Nephron progenitor cell (in vitro differentiated cells): ENCODE data around the gene ZFHX2.

Experiments
- DNase-seq: peaks from one replicate; pipeline ENCODE4 v3.0.0; 2021
- H3K27ac Mint-ChIP-seq: 2 replicates; pipeline ENCODE4 v1.8.0; 2021; ENCODE audit warnings: mild to moderate bottlenecking, moderate library complexity, mixed read lengths
- H3K27me3 Mint-ChIP-seq: 2 replicates; pipeline ENCODE4 v1.8.0; 2021; ENCODE audit warnings: mild to moderate bottlenecking, low read depth, mixed read lengths; ENCODE audit not compliant: poor library complexity
- H3K36me3 Mint-ChIP-seq: 2 replicates; pipeline ENCODE4 v1.8.0; 2021; ENCODE audit warnings: low read depth, mixed read lengths
- H3K4me1 Mint-ChIP-seq: 2 replicates; pipeline ENCODE4 v1.8.0; 2021; ENCODE audit warnings: mixed read lengths
- H3K4me3 Mint-ChIP-seq: 2 replicates; pipeline ENCODE4 v1.8.0; 2021; ENCODE audit warnings: mild to moderate bottlenecking, moderate library complexity, mixed read lengths
- H3K9me3 Mint-ChIP-seq: 2 replicates; pipeline ENCODE4 v1.8.0; 2021; ENCODE audit warnings: mild to moderate bottlenecking, moderate library complexity, mixed read lengths
- TF ChIP-seq, protein P1 (sequence below): fragments of 200-600 bp; sonication (generic); IDR thresholded peaks from 2 replicates; pipeline ENCODE4 v1.5.0; 2021; ENCODE audit warnings: antibody characterized with exemption

ZFHX2 gene

DNA sequence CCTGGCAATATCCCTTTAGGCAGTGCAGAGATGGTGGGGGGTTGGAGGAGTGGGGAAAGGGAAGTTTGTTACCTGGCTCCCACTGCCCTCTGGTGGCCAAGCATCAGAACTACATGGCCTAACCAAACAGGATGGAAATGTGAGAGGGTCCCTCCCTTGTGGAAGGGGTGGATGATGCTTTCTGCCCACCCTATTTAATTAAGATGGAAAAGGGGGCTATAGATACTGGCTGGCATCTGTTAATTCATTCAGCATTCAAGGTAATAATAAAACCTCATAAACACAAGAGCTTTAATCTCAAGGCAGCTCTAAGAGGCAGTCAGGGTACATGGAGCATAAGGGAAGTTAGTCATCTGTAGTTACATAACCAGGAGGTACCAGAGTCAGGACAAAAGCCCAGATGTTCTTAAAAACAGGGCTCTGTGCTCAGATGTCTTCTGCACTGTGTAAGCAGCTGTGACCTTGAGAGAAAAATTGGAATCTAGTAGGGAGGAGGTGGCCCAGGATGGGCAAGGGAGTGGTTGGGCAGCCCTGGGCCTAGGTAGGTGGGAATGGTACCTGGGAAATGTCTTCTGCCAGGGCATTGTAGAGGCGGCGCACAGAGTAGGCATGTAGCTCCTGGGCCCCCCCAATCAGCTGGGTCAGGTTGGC lies 11.4 kb upstream of the ZFHX2 start:
- H3K27me3 Mint-ChIP-seq, result no peaks in the 10 kb centered on the region
- no peak overlapping the region for H3K27ac Mint-ChIP-seq
- no peak overlapping the region for H3K4me3 Mint-ChIP-seq
- TF ChIP-seq, protein P1, sequence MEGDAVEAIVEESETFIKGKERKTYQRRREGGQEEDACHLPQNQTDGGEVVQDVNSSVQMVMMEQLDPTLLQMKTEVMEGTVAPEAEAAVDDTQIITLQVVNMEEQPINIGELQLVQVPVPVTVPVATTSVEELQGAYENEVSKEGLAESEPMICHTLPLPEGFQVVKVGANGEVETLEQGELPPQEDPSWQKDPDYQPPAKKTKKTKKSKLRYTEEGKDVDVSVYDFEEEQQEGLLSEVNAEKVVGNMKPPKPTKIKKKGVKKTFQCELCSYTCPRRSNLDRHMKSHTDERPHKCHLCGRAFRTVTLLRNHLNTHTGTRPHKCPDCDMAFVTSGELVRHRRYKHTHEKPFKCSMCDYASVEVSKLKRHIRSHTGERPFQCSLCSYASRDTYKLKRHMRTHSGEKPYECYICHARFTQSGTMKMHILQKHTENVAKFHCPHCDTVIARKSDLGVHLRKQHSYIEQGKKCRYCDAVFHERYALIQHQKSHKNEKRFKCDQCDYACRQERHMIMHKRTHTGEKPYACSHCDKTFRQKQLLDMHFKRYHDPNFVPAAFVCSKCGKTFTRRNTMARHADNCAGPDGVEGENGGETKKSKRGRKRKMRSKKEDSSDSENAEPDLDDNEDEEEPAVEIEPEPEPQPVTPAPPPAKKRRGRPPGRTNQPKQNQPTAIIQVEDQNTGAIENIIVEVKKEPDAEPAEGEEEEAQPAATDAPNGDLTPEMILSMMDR, result peak; percentile 95
- peak; percentile 83 for DNase-seq
- H3K4me1 Mint-ChIP-seq, result peaks cover 20% of the 10 kb centered on the region
- H3K9me3 Mint-ChIP-seq, result no peaks in the 10 kb centered on the region
- peaks cover 27% of the 10 kb centered on the region for H3K36me3 Mint-ChIP-seq

- DNase-seq, result no peak
- Mint-ChIP-seq H3K36me3 (peaks cover 27% of the 10 kb centered on the region), H3K27ac (no peak overlapping the region), H3K4me1 (peaks cover 20% of the 10 kb centered on the region), H3K27me3 (no peaks in the 10 kb centered on the region), H3K9me3 (no peaks in the 10 kb centered on the region), H3K4me3 (no peak overlapping the region)
- TF ChIP-seq, protein P1, result no peak
Observed at GRCh38 chr14:23561873-23562821, 10.6 kb upstream of the ZFHX2 start.

- H3K4me3 Mint-ChIP-seq, result no peak overlapping the region
- H3K9me3 Mint-ChIP-seq, result no peaks in the 10 kb centered on the region
- no peak for DNase-seq
- TF ChIP-seq, protein P1, result no peak
- no peak overlapping the region for H3K27ac Mint-ChIP-seq
- peaks cover 20% of the 10 kb centered on the region for H3K4me1 Mint-ChIP-seq
- peaks cover 5% of the 10 kb centered on the region for H3K27me3 Mint-ChIP-seq
- peaks cover 27% of the 10 kb centered on the region for H3K36me3 Mint-ChIP-seq
Observed at GRCh38 chr14:23561259-23561658, 9.7 kb upstream of the ZFHX2 start.

DNA sequence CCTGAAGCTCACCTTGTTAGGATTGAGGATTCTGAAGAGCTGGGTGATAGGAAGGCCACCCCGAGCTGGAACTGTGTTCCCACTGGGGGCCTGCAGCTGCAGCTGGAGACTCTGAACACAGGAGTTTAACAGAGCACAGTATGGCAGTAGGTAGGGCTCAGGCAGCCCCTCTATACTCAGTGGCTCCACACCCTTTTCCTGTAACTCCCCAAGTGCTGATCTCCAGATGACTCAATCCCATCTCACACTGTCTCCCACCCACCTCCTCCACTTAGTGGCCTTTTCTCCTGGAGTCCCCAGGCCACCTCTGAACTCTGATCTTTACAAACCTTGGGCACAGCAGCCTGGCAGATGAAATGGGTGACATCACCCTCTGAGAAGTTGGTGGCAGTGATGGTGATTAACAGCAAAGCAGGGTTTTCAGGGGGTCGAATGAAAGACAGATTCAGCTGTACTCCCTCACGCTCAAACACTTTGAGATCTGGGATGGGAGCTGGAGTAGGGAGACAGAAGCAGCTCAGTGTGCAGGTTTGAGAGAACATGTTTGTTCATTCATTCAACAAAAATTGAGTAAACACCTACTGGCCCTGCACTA lies 8.5 kb upstream of the ZFHX2 start:
- DNase-seq, result no peak
- Mint-ChIP-seq H3K4me1 (peaks cover 29% of the 10 kb centered on the region), H3K9me3 (no peaks in the 10 kb centered on the region), H3K27me3 (peaks cover 5% of the 10 kb centered on the region), H3K27ac (no peak overlapping the region), H3K4me3 (no peak overlapping the region), H3K36me3 (peaks cover 27% of the 10 kb centered on the region)
- TF ChIP-seq, protein P1, result no peak

DNA sequence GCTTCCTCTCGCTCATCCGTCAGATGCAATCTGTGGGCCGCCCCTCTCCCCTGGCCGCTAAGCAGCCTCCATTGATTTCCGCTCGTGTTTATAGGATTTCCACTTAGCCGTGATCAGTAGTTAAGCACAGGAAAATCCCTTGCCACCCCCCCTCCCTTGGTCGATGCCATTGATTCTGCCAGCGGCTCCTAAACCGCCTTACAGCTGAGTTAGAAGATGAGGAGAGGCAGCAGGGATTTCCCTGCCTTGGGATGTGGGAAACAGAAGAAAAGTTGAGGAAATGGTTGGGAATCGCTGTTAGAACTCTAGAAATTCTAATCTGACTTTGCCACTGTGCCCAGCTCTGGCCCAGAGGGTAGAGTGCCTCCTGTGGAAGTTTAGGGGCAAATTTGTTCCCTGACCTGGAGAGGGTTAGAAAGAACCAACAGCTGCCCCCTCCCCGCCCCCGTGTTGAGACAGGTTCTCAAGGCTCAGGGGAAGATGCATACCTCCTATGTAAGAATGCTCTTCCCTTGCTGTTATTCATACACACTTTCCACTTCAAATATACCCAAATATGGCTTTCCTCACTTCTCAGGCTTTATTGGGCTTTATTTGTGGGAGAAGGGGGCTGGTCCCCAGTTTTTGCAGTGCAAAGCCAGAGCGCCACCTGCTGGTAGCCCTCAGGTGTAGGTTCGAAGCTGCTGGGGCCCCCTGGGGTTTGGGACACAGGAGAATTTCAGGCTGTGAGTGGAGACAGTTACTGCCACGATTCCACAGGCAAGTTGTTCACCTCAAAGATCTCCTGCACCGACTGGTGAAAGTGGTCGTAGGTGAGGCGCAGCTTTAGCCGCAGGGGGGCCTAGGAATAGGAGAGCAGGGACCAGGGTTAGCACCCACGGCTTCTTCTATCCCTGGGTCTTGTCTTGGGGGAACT lies 7.7 kb upstream of the ZFHX2 start:
- peak; percentile 84 for DNase-seq
- Mint-ChIP-seq H3K27me3 (peaks cover 8% of the 10 kb centered on the region), H3K4me1 (peaks cover 29% of the 10 kb centered on the region), H3K27ac (no peak overlapping the region), H3K36me3 (peaks cover 25% of the 10 kb centered on the region), H3K9me3 (no peaks in the 10 kb centered on the region), H3K4me3 (no peak overlapping the region)
- TF ChIP-seq, protein P1, result peak; percentile 91
